HL-60 (cell line): ENCODE results near the gene MUSTN1.

Source experiments
- DNase-seq, 2 experiments: peaks; one replicate each; pipeline ENCODE4 v3.0.0-alpha.2; 2010 to 2020; ENCODE audit warnings: low read depth in 1 of 2, low spot score in 1 of 2
- H3K27ac ChIP-seq: fragments of 250-450 bp; sonication (Bioruptor Pico); replicated peaks from 2 replicates; pipeline ENCODE4 v1.5.1; 2020; ENCODE audit warnings: mild to moderate bottlenecking, moderate library complexity
- H3K27me3 ChIP-seq: fragments of 250-450 bp; sonication (Bioruptor Pico); 2 replicates; pipeline ENCODE4 v1.5.1; 2021; ENCODE audit warnings: mild to moderate bottlenecking, moderate library complexity; ENCODE audit not compliant: insufficient read depth, poor library complexity, severe bottlenecking
- H3K4me3 ChIP-seq: replicated peaks from 2 replicates; pipeline ENCODE4 v1.5.1; 2011; ENCODE audit warnings: mild to moderate bottlenecking, control low read depth, low read length; ENCODE audit not compliant: insufficient read depth
- GABPA ChIP-seq: IDR thresholded peaks from 2 replicates; pipeline ENCODE4 v1.6.1; 2012; ENCODE audit warnings: low read depth
- POLR2AphosphoS5 ChIP-seq: IDR thresholded peaks from 2 replicates; pipeline ENCODE4 v1.6.1; 2012; ENCODE audit warnings: low read depth
- SPI1 ChIP-seq: IDR thresholded peaks from 2 replicates; pipeline ENCODE4 v1.6.1; 2012; ENCODE audit warnings: low read depth, mild to moderate bottlenecking, borderline replicate concordance
- TF ChIP-seq, protein P1 (sequence below): IDR thresholded peaks from 2 replicates; pipeline ENCODE4 v1.6.1; 2012; ENCODE audit warnings: low read depth; ENCODE audit not compliant: insufficient replicate concordance
- TF ChIP-seq, protein P2 (sequence below): IDR thresholded peaks from one replicate; pipeline ENCODE4 v1.5.1; 2011; ENCODE audit warnings: low read length, control low read depth, inconsistent platforms; ENCODE audit not compliant: insufficient read depth

Gene MUSTN1

DNA sequence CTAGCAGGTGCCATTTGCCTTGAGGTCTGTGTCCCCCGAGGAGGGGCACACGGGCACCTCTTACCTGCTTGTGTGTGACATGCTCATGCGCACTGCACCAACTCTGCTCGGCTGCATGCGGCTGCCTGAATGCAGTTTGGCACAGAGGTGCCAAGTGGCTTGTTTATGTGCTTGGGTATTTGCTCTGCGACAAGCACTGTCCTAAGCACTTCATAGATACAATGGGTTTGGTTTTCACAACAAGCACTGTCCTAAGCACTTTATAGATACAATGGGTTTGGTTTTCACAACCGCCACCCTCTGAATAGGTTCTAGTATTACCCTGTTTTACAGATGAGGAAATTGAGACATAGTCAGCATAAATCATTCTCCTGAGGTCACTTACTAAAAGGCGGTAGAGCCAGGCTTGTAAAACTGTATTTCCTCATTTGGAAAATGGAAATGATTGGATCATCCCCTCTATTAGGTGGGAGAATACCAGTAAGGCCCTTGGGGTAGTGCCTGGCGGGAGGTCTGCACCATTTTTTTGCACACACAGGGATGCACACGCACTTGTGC is 4.8 kb downstream of the MUSTN1 start:
- TF ChIP-seq GABPA (no peak), POLR2AphosphoS5 (no peak), SPI1 (no peak)
- TF ChIP-seq, protein P1, sequence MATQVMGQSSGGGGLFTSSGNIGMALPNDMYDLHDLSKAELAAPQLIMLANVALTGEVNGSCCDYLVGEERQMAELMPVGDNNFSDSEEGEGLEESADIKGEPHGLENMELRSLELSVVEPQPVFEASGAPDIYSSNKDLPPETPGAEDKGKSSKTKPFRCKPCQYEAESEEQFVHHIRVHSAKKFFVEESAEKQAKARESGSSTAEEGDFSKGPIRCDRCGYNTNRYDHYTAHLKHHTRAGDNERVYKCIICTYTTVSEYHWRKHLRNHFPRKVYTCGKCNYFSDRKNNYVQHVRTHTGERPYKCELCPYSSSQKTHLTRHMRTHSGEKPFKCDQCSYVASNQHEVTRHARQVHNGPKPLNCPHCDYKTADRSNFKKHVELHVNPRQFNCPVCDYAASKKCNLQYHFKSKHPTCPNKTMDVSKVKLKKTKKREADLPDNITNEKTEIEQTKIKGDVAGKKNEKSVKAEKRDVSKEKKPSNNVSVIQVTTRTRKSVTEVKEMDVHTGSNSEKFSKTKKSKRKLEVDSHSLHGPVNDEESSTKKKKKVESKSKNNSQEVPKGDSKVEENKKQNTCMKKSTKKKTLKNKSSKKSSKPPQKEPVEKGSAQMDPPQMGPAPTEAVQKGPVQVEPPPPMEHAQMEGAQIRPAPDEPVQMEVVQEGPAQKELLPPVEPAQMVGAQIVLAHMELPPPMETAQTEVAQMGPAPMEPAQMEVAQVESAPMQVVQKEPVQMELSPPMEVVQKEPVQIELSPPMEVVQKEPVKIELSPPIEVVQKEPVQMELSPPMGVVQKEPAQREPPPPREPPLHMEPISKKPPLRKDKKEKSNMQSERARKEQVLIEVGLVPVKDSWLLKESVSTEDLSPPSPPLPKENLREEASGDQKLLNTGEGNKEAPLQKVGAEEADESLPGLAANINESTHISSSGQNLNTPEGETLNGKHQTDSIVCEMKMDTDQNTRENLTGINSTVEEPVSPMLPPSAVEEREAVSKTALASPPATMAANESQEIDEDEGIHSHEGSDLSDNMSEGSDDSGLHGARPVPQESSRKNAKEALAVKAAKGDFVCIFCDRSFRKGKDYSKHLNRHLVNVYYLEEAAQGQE = no peak
- TF ChIP-seq, protein P2, sequence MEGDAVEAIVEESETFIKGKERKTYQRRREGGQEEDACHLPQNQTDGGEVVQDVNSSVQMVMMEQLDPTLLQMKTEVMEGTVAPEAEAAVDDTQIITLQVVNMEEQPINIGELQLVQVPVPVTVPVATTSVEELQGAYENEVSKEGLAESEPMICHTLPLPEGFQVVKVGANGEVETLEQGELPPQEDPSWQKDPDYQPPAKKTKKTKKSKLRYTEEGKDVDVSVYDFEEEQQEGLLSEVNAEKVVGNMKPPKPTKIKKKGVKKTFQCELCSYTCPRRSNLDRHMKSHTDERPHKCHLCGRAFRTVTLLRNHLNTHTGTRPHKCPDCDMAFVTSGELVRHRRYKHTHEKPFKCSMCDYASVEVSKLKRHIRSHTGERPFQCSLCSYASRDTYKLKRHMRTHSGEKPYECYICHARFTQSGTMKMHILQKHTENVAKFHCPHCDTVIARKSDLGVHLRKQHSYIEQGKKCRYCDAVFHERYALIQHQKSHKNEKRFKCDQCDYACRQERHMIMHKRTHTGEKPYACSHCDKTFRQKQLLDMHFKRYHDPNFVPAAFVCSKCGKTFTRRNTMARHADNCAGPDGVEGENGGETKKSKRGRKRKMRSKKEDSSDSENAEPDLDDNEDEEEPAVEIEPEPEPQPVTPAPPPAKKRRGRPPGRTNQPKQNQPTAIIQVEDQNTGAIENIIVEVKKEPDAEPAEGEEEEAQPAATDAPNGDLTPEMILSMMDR = no peak
- no peak overlapping the region for H3K27ac ChIP-seq

DNA sequence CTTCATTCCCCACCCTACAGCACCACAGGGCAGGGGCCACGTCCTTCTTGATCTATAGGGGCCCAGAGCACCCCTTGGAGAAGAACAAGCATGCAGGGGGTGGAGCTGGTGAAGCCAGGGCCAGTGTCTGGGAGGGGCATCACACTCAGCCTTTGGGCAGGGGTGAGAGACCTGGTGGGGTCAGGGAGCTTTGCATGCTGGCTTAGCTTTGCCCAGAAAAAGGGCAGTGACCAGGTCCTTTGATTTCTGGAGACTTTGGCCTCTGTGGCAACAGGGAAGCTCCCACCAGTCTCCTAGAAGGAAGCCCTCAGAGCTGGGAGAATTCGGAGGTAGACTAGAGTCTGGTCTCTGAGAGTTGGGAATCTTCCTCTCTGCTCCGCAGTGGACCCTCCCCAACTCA is 5.3 kb downstream of the MUSTN1 start:
- TF ChIP-seq, protein P1 = no peak
- H3K4me3 ChIP-seq = no peak overlapping the region
- no peak for DNase-seq
- no peaks in the 10 kb centered on the region for H3K27me3 ChIP-seq
- no peak overlapping the region for H3K27ac ChIP-seq

More for the DNA sequence above, 4.8 kb downstream of the MUSTN1 start:
- Histone ChIP-seq H3K4me3 (no peak overlapping the region), H3K27me3 (no peaks in the 10 kb centered on the region)
- DNase-seq = no peak

DNA sequence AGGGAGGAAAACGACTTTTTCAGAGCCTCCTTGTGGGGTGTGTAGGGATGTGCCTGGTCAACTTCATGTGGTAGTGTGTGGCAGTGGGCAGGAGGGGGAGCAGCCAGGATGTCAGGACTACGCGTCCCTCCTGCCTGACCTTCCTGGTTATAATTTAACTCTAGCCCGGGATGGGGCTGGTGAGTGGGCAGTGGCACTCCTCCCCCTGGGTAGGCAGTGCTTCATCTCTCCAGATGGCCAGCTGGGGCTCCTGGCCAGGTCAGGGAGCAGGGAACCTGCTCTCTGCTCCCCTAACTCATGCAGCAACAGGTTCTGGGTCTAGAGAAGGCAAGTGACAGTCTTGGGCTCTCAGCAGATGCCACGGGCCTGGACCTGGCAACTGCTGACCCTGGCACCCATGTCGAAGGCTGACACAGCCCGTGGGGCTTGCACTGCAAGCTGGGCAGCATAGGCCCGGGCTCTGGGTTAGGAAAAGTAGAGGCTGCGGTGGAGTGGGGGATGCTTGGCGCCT is 6.9 kb downstream of the MUSTN1 start:
- no peak for DNase-seq
- Histone ChIP-seq H3K27me3 (no peaks in the 10 kb centered on the region), H3K4me3 (no peak overlapping the region), H3K27ac (no peak overlapping the region)
- no peak for TF ChIP-seq POLR2AphosphoS5
- no peak for TF ChIP-seq SPI1
- TF ChIP-seq, protein P1 = no peak
- TF ChIP-seq GABPA = no peak
- TF ChIP-seq, protein P2 = no peak

DNA sequence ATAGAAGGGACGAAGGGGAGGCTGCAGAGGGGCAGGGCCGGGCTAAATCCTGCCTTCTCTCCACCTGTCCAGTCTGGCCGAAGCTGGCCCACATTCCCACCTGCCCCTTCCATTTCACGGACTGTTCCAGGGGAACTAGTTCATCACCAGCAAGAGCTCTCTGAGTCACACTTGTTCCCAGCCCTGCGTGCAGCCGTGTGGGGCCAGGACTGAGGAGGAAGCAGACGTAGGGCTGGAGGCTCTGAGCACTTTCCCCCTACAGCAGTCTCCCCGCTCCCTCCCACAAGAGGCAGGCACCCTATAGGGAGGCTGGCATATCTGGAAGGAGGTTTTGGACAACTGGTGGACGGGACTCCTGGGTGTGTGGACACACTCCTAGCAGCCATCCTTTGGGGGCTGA is 7.4 kb downstream of the MUSTN1 start:
- TF ChIP-seq GABPA = no peak
- TF ChIP-seq POLR2AphosphoS5 = no peak
- TF ChIP-seq, protein P2 = no peak
- TF ChIP-seq, protein P1 = no peak
- no peak for TF ChIP-seq SPI1
- peak in 1 of 2 experiments; percentile 59 for DNase-seq
- no peak overlapping the region for H3K4me3 ChIP-seq
- H3K27ac ChIP-seq = no peak overlapping the region
- no peaks in the 10 kb centered on the region for H3K27me3 ChIP-seq
